HFFc6 (cell line): ENCODE results near the gene RAF1. TPM values are rescaled to one million over a fixed set of nuclear protein-coding genes. Genes with fewer than 3 reads are reported as not detected.

Source experiments
- DNase-seq: peaks from one replicate; pipeline ENCODE4 v3.0.0-alpha.2; 2018
- H3K27ac Mint-ChIP-seq: 2 replicates; pipeline ENCODE4 v1.8.0; 2020; ENCODE audit warnings: mild to moderate bottlenecking, mixed read lengths
- H3K27me3 Mint-ChIP-seq: 2 replicates; pipeline ENCODE4 v1.8.0; 2021; ENCODE audit warnings: mild to moderate bottlenecking, moderate library complexity, mixed read lengths; ENCODE audit not compliant: insufficient read depth
- H3K36me3 Mint-ChIP-seq: 2 replicates; pipeline ENCODE4 v1.8.0; 2021; ENCODE audit warnings: low read depth, mixed read lengths
- H3K4me1 Mint-ChIP-seq: 2 replicates; pipeline ENCODE4 v1.8.0; 2020; ENCODE audit warnings: low read depth, mixed read lengths
- H3K4me3 Mint-ChIP-seq: 2 replicates; pipeline ENCODE4 v1.8.0; 2020; ENCODE audit warnings: mild to moderate bottlenecking, moderate library complexity, mixed read lengths
- H3K9me3 Mint-ChIP-seq: 2 replicates; pipeline ENCODE4 v1.8.0; 2020; ENCODE audit warnings: mild to moderate bottlenecking, mixed read lengths
- total RNA-seq, 6 experiments: library from RNA; stranded (reverse); fragmentation: NEBNext Ultra II Directional; extraction: Animal tissue kit (Norgen Biotek cat#: 25700); gene quantifications; 2 replicates in 1 of 6; 3 replicates in 5 of 6; pipeline ENCODE4 v1.2.3, GENCODE V29; 2021
- TF ChIP-seq, protein P1 (sequence below): fragments of 200-600 bp; sonication (generic); IDR thresholded peaks from 2 replicates; pipeline ENCODE4 v1.5.0; 2021; ENCODE audit warnings: antibody characterized with exemption, mild to moderate bottlenecking

RAF1 gene
- total RNA-seq, 6 experiments from 2014 or later: 78.9 to 97.5 (median 86.8) TPM

DNA sequence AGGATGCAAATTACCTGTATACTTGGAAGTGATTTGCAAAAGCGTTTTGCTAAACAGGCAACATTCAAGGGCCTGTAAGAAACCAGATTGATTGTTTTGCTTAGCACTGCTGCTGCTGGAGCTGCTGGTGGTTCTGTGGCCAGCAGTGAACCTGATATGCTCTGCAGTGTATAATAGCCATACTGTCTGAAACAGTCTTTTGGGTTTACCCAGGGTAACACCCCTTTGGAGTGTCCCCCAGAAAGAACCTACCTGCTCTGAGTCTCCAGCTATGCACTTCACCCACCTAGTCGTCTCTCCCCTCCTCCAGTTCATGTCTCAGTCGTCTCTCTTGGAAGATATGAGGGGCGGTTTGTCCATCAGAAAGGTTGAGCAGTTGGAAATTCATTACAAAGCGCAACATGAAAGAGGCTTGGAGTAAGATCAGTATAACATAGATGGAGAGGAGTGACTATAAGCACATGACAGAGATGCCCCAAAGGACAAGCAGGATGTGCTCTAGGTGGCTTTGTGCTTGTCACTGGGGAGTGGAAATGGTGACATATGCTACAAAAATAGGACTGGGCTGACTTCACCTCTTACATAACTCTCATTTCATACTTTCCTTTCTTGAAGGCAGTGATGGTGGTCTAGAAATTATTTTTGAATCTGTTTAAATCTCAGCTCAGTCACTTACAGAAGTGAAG is 103.3 kb downstream of the RAF1 start:
- Mint-ChIP-seq H3K27ac (no peak overlapping the region), H3K4me1 (peaks cover 71% of the 10 kb centered on the region)

DNA sequence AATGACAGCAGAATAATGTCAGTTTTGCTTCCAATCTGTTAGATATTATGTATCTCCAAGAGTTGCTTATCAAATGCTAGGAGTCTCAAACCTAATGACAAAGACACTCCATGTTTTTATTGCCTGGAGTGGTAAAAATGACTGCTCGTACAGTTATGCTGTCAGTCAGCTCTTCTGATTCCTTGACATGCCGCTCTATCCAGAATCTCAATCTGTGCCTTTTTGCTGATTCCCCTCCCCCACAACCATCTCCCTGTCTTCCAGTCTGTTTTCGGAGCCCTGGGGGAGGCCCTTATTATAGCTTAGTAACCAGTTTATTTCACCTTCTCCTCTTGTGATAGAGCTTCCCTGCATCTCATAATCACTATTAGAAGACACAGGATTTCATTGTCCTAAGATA is 104.4 kb downstream of the RAF1 start:
- DNase-seq: no peak
- Mint-ChIP-seq H3K36me3 (no peaks in the 10 kb centered on the region; the same call in 1 of the 2 replicates), H3K4me3 (peak overlapping the region; percentile 88; the same call in 1 of the 2 replicates), H3K27ac (no peak overlapping the region), H3K9me3 (no peaks in the 10 kb centered on the region), H3K27me3 (peaks cover 3% of the 10 kb centered on the region; the same call in 1 of the 2 replicates), H3K4me1 (peaks cover 72% of the 10 kb centered on the region)
- TF ChIP-seq, protein P1, sequence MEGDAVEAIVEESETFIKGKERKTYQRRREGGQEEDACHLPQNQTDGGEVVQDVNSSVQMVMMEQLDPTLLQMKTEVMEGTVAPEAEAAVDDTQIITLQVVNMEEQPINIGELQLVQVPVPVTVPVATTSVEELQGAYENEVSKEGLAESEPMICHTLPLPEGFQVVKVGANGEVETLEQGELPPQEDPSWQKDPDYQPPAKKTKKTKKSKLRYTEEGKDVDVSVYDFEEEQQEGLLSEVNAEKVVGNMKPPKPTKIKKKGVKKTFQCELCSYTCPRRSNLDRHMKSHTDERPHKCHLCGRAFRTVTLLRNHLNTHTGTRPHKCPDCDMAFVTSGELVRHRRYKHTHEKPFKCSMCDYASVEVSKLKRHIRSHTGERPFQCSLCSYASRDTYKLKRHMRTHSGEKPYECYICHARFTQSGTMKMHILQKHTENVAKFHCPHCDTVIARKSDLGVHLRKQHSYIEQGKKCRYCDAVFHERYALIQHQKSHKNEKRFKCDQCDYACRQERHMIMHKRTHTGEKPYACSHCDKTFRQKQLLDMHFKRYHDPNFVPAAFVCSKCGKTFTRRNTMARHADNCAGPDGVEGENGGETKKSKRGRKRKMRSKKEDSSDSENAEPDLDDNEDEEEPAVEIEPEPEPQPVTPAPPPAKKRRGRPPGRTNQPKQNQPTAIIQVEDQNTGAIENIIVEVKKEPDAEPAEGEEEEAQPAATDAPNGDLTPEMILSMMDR: no peak

More for the DNA sequence above, 103.3 kb downstream of the RAF1 start:
- no peaks in the 10 kb centered on the region for H3K9me3 Mint-ChIP-seq
- DNase-seq: no peak
- TF ChIP-seq, protein P1: no peak
- no peak overlapping the region; the same call in 1 of the 2 replicates for H3K4me3 Mint-ChIP-seq
- no peaks in the 10 kb centered on the region; the same call in 1 of the 2 replicates for H3K36me3 Mint-ChIP-seq
- H3K27me3 Mint-ChIP-seq: peaks cover 3% of the 10 kb centered on the region; the same call in 1 of the 2 replicates

DNA sequence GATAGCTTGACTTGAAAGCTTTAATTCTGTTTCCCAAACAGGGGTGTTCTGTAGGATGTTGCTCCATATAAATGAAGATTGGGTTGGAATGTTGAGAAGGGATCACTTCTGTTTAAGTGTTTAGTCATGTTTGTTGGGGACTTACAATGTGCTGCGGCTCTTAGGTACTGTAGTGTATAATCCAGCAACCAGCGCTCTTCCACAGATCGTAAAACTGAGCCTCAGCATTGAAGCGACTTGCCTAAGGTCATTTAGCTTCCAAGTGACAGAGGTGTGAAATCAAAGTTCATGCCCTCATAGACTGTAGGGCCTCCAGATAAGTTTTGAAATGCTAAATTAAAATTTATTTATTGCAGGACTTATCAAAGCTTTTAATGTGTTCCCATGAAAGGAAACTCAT is 105.2 kb downstream of the RAF1 start:
- no peak for DNase-seq
- peaks cover 78% of the 10 kb centered on the region for H3K4me1 Mint-ChIP-seq
- H3K27me3 Mint-ChIP-seq: peaks cover 3% of the 10 kb centered on the region; the same call in 1 of the 2 replicates
- TF ChIP-seq, protein P1: no peak
- H3K9me3 Mint-ChIP-seq: no peaks in the 10 kb centered on the region
- H3K36me3 Mint-ChIP-seq: no peaks in the 10 kb centered on the region
- H3K27ac Mint-ChIP-seq: peak overlapping the region; percentile 89
- peak overlapping the region; percentile 88 for H3K4me3 Mint-ChIP-seq

DNA sequence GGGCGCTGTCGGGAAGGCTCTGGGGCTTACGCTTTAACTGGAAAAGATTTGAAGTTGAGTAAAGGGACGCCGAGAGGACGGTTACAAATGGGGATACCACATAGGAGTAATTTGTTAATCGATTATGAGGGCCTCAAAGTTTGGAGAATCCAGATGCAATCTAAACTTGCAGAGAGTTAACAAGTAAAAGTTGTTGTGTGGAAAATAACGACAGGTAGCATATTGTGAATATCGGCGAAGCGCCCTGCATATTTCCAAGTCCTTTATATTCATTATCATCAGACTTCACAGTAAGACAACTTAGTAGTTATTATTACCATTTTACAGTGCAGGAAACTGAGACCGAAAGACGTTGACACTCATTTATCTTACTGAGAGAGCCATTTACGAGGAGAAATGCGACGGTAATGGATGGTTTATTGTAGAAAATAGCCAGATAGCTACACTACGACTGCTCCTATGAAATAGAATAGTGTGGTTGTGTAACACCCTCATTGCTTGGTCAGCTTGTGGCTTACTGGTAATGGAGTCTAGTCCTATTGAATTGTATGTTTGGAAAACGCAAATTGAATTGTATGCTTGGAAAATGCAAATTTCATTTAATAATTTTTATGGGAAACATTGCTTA is 106.3 kb downstream of the RAF1 start:
- Mint-ChIP-seq H3K27me3 (peaks cover 3% of the 10 kb centered on the region; the same call in 1 of the 2 replicates), H3K4me1 (peaks cover 78% of the 10 kb centered on the region), H3K36me3 (no peaks in the 10 kb centered on the region), H3K27ac (peak overlapping the region; percentile 89), H3K9me3 (no peaks in the 10 kb centered on the region), H3K4me3 (peak overlapping the region; percentile 88)
- TF ChIP-seq, protein P1: peak; percentile 21; the same call in 1 of the 2 replicates
- peak; percentile 48 for DNase-seq

DNA sequence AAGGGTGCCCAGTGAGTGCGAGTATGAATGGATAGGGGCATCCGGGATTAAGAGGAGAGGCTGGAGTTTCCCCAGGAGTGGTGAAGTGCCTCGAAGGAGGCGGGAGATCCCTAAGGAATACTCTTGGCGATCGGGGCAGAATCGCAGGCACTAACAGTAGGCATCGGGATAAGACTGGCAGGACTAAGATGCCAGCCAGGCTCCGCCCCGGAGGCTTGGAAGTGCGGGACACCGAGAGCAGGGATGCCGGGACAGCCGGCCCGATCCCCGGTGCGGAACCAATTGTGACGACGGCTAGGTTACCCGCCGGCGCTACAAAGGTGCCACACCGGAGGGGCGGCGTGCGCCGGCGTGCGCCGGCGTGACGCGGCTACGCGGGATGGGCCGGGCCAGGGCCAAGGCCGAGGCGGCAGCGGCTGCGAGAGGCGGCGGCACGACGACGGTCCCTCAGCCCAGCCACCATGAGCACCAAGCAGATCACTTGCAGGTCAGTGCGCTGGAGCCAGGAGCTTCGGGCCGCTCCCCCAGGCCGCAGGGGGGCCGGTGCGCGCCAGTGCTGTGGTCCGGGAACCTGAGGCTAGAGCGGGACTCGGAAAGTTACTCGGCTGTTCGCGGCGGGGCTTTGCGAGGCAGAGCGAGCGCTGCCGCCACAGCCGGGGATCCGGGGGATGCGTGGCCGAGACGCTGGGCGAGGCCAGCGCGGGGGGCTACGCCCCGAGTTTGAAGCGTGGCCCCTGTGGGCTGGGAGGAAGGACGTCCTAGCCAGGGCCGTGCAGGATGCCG is 107.0 kb downstream of the RAF1 start, which contains the start of gene MKRN2:
Gene MKRN2, plus strand, starts transcription at position 398 of the 783 bp plus-strand sequence. Its CDS starts 64 bp downstream, at position 462.
- Mint-ChIP-seq H3K4me3 (peak within 1 kb of the TSS; percentile 88), H3K36me3 (no peaks in the 10 kb centered on the region), H3K4me1 (peaks cover 71% of the 10 kb centered on the region), H3K9me3 (no peaks in the 10 kb centered on the region), H3K27ac (peak within 1 kb of the TSS; percentile 89), H3K27me3 (no peaks in the 10 kb centered on the region; the same call in 1 of the 2 replicates)
- TF ChIP-seq, protein P1: no peak
- peak; percentile 72 for DNase-seq
